Stimulated activated CD8-positive, alpha-beta memory T cell treated with anti-CD3 and anti-CD28 coated beads, Interleukin-2, amount 100 ng/mL, for 1 hour (primary cell): ENCODE measurements around the gene KIFAP3.
A peak's percentile ranks its signal among the peaks of the same experiment; 100 is the strongest.
"Not testable (repeated sequence)": the region's sequence is repeated elsewhere in the genome, so short reads cannot be mapped to it uniquely, and the experiment has no call there.

Experiments
- DNase-seq, 2 donors: peaks; one replicate each; pipeline ENCODE4 v3.0.0-alpha.2; 2020; ENCODE audit warnings: low read depth in 2 of 2

KIFAP3 gene

DNA sequence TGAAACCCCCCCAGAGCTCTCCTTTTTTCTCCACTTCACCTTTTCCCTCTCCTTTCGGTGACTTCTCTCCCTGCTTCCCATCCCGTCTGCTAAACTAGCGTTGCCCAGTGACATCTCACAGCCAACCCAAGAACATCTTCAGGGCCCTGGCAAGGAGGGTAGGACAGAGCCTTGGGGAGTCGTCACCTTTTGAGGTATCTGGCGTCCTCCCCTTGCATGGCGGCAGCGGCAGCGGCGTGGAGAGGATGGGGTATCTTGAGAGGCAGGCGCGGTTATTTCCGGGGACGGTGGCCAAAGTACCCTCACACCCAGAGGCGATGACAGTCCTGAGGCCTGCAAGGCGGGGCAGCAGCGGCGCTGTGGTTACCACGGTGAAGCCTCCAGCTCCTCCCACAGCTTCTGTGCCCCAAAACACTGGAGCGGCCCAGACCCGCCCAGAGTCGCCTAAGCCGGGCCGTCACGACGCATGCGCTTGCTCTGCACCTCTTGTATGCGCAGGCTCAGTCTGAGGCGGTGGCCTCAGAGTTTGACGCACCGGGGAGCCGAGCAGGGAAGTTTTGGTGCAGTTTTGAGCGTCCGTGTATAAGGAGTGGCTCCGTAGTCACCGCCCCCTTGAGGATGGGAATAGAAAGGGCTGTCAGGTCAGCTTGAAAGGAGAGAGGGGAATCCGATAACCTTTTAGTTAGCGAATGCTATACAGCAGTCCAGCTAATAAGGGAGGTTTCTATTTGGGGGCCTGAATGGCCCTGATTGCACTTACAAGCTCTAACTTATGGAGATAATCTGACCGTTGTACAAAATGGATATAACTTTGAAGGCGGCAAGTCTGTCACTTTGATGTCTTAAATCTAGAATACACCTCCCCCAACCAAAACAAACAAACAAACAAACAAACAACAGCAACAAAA lies at the start of gene KIFAP3:
KIFAP3 (minus strand) TSS at position 446 of the 908 bp plus-strand sequence; CDS start at position 218, 228 bp downstream.
- peak; percentile 87 to 92 for DNase-seq

DNA sequence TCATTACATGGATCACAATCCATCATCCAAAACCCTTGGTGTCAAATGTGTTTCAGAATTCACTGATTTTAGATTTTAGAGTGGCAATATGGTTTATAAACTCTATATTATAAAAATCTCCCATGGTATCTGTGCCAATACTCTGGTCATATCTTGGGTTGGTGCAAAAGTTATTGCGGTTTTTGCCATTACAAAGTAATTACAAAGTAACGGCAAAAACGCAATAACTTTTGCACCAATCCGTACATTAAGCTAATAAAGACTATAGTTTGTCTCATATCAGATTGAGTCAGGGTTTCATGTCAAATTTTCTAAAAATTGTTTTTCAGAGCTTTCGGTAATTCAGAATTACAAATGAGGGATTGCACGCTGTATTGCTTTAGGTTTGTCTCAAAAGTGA lies 47.9 kb upstream of the KIFAP3 start:
- DNase-seq = no peak

DNA sequence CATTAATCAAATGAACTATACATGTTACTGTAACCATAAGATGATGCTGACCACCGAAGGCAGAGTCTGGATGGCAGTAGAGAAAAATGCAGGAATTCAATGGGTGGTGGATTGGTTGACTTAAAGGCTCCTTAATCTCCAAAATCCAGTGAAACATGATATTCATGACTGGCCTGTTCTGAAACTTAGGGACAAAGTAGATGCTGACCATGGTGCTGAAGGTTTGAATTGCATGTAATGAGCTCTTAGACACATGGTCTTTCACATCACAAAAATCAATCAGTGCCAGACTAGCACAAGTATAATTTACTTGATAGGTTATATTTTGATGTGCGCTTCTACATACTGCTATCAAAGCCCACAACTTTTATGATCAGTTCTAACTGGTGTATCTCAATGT lies 40.4 kb upstream of the KIFAP3 start:
- no peak for DNase-seq

DNA sequence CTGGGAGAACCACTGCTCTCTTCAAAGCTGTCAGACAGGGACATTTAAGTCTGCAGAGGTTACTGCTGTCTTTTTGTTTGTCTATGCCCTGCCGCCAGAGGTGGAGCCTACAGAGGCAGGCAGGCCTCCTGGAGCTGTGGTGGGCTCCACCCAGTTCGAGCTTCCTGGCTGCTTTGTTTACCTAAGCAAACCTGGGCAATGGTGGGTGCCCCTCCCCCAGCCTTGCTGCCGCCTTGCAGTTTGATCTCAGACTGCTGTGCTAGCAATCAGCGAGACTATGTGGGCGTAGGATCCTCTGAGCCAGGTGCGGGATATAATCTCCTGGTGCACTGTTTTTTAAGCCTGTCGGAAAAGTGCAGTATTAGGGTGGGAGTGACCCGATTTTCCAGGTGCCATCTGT lies 38.6 kb upstream of the KIFAP3 start:
- DNase-seq = not testable (repeated sequence)

DNA sequence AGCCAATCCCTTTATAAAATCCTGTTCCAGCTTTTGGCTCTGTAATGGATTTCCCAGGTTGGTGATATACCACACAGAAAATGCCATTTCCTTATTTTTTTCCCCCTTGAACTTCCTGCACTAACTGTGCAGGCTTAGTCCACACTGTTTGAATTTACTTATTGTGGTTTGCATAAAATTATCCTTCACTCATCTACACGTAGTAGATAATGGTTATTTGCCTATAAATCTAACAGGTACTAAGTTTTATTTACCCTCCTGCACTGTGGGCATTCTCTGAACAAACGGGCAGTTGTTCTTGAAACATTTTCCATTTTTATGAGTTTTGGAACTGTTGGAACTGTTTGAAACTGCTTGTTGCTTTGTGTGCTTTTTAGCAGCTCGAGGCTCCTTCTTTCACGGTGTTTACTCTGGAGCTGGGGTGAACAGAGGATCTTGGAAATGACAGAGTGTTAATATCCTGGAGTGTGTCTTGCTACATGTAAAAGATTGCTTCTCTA lies 23.0 kb upstream of the KIFAP3 start:
- DNase-seq = no peak

DNA sequence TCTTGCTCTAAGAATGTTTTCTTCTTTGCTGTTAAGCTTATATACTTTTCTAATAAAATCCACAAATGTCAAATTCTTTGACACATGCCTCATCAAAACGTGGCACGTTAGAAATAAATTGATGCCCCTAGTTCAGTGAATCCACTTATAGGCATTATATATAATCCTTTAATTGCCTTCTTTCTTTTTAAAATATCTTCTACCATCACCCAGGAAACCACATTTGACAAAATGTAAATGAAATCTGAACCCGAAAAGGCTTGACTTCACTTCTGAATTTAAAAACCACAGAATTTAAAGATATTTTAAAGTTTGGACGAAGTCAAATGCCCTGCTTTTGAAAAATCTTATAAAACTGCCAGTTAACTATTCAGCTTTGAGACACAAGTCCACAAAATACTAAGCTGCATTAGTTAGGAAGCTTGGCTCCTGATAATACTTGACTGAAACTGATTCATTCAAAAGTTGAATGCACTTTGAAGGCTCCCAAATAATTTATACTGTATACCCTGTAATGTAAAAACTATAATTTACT lies 22.4 kb upstream of the KIFAP3 start:
- DNase-seq = no peak

DNA sequence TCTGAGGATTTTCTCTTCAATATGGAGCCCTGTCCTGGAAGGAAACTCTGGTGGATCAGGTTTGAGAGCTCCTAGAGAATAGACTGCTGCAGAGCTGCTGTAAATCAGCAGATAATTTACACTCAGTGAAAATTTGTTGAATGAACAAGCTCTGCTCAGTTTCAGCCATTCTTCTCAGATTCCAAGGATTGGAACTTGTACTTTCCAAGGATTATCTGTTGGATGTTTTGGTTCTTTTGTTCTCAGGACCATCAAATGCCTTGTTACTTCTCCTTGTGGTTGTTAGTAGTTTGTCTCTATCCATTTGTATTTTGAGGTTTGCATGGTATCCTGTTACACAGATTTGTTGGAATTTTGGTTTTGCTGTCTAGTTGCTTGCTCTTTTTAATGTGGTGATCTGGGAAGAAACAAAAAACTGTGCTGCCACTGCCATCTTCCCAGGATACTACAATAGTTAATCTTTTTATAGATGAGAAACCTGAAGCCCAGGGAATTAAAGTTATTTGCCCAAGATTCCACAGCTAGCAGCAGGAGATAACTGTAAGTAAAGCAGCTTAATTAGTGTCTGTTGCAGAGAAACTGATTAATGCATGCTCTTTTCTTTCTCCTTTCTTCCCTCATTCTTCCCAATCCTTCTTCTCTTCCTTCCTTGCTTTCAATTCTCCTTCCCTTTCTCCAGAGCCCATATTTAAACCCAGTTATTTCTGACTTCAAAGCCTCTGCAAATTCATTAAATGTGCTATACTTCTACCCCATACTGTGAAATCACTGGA lies 21.7 kb upstream of the KIFAP3 start:
- DNase-seq = no peak

DNA sequence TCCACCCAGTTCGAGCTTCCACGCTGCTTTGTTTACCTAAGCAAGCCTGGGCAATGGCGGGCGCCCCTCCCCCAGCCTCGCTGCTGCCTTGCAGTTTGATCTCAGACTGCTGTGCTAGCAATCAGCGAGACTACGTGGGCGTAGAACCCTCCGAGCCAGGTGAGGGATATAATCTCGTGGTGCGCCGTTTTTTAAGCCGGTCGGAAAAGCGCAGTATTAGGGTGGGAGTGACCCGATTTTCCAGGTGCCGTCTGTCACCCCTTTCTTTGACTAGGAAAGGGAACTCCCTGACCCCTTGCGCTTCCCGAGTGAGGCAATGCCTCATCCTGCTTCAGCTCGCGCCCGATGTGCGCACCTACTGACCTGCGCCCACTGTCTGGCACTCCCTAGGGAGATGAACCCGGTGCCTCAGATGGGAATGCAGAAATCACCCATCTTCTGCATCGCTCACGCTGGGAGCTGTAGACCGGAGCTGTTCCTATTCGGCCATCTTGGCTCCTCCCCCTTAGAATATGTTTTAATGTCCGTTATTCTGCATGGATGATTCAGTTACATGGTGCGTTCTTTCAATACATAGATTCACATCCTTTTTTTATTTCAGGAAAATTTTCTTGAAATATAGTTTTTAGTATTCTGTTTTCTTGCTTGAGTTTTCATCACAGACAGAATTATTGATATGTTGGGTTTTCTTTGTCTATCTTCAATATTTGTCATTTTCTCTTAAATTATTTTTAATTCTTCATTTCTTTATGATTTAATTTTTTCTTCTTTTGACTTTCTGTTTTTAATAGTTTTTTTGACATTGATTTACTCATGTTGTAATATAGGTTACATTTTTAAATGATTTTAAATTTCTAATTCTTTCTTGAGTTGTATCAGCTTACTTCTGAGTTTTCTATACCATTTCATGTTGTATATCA lies 20.5 kb upstream of the KIFAP3 start:
- not testable (repeated sequence) for DNase-seq

DNA sequence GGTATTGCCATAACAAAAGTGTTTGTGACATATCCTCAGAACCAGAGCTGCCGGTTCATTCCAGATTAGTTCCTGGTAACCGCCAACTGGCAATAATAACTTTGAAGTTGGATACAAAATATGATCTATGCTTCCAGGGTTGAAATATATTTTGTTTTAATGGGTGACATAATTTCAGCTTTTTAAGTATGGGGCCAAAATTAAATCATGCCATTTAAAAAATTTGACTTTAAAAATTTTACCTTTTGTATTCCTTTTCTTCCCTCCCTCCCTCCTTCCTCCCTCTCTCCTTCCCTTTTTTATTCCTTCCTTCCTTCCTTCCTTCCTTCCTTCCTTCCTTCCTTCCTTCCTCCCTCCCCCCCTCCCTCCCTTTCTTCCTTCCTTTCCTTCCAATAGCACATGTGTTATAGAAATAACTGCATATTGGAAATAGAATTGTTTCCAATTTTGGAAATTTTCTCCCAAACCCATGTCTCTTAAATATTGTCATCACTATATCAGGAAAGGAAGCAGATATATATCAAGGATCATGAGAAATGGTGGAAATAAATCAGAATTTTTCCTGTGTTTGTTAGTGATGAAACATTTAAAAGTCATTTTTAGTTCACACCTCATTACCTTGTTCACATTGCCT lies 12.0 kb upstream of the KIFAP3 start:
- DNase-seq = no peak

DNA sequence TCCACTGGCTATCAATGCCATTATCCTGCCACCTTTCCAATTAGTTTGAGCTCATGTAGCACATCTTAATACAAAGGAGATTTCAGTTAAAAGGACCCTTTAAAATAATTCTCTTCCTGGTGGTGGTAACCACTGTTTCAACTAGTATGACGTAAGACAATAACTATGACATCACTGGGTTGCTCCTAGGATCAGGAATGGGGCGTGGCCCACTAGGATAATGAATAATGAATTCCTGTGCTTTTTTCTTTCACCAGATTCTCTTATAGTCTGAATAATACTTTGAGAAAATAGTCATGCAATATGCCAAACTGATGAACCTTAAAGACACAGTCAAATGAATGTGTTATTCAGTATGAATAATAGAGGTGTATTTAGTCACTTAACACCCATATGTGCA lies 10.6 kb upstream of the KIFAP3 start:
- DNase-seq = no peak

DNA sequence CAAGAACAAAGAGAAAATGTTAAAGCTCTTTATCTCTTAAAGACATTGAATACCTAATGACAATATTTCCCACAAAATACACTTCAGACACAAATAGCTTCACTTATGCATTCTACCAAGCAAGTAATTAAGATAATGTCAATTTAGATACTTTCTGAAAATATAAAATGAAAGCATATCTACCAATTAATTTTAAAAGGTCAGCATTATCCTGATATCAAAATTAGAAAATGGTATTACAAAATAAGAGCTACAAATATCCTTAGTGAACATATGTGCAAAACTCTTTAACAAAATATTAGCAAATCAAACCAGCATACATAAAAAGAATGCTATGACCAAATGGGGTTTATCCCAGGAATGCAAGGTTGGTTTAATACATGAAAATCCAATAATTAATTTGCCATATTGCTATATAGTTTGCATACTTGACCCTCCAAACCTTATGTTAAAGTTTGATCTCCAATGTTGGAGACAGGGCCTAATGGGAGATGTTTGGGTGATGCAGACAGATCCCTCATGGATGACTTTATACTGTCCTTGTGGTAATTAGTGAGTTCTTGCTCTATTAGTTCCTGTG lies 4.2 kb upstream of the KIFAP3 start:
- DNase-seq = no peak

DNA sequence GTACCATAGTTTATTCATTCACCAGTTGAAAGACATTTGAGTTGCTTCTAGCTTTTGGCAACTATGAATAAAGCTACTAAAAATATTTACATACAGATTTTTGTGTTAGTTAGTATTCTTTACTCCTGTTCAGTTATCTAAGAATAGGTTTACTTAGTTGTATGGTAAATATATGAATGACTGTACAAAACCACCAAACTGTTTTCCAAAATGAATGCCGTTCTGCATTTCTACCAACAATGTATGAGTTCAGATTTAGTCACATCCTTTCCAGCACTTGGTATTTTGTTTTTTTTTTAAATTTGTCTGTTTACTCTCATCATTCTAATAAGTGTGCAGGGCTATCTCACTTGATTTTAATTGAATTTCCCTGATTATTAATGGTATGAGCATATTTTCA lies 3.4 kb upstream of the KIFAP3 start:
- DNase-seq = no peak

DNA sequence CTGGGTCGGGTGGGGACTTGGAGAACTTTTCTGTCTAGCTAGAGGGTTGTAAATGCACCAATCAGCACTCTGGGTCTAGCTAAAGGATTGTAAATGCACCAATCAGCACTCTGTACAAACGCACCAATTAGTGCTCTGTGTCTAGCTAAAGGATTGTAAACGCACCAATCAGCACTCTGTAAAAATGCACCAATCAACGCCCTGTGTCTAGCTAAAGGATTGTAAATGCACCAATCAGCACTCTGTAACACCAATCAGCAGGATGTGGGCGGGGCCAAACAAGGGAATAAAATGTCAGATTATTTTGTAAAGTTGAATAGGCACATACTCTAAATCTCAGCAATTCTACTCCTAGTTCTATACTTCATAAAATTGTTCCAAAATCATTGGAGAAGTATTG lies 2.5 kb upstream of the KIFAP3 start:
- DNase-seq = not testable (repeated sequence)

DNA sequence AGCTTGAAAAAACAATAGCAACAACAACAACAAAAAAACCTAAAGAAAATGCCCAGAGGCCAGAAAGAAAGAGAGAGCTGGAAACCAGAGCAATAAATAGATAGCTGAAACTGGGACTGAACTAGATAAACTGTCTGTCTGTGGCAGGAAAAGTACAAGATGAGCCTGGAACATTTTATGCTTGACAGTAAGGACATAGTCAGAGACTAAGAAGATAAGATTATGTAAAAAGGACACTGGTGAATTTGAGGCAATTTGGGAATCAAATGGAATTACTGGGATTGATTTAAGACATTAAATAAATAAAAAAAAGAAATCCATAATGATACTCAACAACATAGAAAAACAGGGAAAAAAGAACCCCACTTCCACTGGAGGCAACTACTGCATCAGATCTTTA lies 1.7 kb upstream of the KIFAP3 start:
- DNase-seq = no peak

DNA sequence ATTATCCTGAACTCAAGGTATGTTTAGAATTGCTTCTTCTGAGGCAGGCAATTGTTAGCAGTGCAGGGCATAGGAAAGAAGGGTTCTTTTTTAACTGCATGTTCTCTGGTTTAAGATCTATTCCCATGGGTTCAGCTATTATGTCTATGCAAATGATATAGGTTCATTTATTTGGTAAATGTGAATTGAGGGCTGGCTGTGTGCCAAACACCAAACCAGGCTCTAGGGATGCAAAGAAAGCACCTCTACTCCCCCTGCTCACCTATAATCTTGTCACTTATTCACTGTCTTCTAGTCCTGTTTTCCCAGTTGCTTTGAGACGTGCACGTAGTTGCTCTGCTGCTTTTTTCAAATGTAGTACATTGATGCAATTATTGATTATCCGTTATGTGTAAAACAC lies 691 bp upstream of the KIFAP3 start:
- no peak for DNase-seq

DNA sequence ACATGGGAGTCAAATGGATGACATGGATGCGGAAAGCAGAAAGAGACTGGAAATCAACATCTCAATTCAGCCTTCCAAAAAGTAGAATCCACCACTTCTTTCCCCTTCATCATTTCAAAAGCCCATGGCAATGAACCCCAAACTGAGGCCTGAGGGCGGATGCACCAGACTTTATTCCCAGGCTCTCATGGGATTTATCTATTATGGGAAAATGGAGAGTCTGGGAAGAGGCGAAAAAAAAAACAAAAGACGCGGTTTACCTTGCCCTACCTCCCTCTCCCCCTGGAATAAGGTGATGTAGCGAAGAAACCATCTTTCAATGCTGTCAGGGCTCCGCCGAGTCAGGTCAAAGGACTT lies 624 bp downstream of the KIFAP3 start:
- no peak for DNase-seq

DNA sequence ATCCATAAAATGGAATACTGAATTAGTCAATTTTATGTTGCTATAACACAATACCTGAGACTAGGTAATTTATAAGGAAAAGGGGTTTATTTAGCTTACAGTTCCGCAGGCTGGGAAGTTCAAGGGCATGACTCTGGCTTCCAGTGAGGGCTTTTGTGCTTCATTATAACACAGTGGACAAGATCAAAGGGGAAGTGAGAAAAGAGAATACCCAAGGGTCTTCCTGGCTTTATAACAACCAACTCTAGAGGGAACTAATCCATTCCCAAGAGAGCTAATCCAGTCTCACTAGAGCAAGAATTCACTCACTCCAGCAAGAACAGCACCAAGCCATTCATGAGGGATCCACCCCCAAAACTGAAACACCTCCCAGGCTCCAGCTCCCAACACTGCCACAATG lies 3.1 kb downstream of the KIFAP3 start:
- no peak for DNase-seq

DNA sequence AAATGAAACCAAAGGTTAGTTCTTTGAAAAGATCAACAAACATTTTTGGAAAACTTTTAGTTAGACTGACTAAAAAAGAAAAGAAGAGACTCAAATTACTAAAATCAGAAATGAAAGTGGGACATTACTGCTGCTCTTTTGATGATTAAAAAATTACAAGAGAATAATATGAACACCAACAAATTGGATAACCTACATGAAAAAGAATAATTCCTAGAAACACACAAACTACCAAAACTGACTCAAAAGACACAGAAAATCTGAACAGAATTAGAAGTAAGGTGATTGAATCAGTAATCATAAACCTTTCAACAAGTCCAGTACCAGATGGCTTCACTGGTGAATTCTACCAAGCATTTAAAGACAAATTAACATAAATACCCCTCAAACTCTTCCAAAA lies 5.6 kb downstream of the KIFAP3 start:
- DNase-seq = no peak

DNA sequence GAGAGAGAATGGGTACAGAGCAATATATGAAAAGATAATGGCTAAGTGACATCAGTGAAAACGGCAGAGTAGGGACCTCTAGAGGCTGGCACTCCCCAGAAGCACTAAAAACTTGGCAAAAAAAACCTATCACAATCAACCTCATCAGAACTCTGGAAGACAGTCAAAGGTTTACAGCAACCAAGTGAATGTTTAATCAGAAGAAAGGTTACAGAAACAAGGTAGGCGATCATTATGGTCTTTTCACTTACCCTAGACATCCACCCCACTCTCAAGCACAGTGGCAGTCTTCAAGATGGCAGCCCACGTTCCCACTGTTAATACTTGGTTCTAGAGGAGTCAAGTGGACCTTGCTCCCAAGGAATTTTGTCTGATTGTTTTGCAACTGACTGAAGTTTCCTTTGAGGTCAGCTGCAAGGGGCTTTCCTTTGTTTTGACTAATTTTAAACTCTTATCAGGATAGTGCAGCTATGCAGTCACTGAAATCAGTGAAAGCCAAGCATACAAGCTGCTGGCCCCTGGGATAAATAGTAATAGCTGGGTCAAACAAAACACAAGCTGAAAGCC lies 7.2 kb downstream of the KIFAP3 start:
- DNase-seq = no peak

DNA sequence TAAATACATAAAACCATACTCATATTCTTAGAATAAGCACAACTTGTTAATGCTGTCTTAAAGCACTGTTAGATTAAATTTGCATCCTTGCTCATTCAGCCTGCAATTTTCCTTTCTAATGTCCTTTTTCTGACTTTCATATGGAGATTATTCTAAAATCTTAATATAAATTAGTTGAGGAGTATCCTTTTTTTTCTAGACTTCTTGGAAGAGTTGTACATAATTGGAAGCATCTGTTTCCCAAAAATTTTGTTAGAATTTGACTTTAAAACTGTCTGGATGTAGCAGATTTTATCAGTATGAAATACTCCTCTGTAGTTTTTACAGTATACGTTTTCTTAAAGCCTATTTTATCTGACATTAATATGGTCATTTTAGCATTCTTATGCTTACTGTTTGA lies 9.7 kb downstream of the KIFAP3 start:
- no peak for DNase-seq
